Natural killer cell (primary cell): ENCODE results near the gene RRBP1. TPM values are rescaled to one million over a fixed set of nuclear protein-coding genes. Genes with fewer than 3 reads are reported as not detected.

Experiments used
- ATAC-seq, 3 donors: fragments of 150-1000 bp in 2 of 3; fragments of 200-7000 bp in 1 of 3; cut with Tn5 transposase; 1 replicate in 1 of 3; 2 replicates in 2 of 3; pipeline ENCODE4 v1.10.0; 2021; ENCODE audit warnings: mild to moderate bottlenecking in 2 of 3, moderate library complexity in 2 of 3
- DNase-seq, 2 donors: peaks; one replicate each; pipeline versions ENCODE4 v3.0.0 to v3.0.0-alpha.2; 2013 to 2021; ENCODE audit warnings: mixed read lengths in 1 of 2
- H3K27ac ChIP-seq: one replicate; pipeline ENCODE4 v1.5.1; 2013; ENCODE audit warnings: mild to moderate bottlenecking, low read length
- H3K27me3 ChIP-seq: one replicate; pipeline ENCODE4 v1.6.1; 2013; ENCODE audit warnings: low read length; ENCODE audit not compliant: control insufficient read depth, insufficient read depth
- H3K36me3 ChIP-seq: one replicate; pipeline ENCODE4 v1.6.1; 2013; ENCODE audit warnings: low read length; ENCODE audit not compliant: control insufficient read depth, insufficient read depth
- H3K4me1 ChIP-seq: one replicate; pipeline ENCODE4 v1.6.1; 2013; ENCODE audit warnings: low read length; ENCODE audit not compliant: control insufficient read depth, insufficient read depth
- H3K4me3 ChIP-seq: one replicate; pipeline ENCODE4 v1.5.1; 2013; ENCODE audit warnings: low read length
- H3K9me3 ChIP-seq: one replicate; pipeline ENCODE4 v1.6.1; 2013; ENCODE audit warnings: low read length; ENCODE audit not compliant: control insufficient read depth, insufficient read depth
- H3K27ac Mint-ChIP-seq, 2 donors: one replicate each; pipeline ENCODE4 v1.8.0; 2022; ENCODE audit warnings: mild to moderate bottlenecking in 2 of 2, mixed read lengths in 2 of 2, moderate library complexity in 1 of 2
- H3K27me3 Mint-ChIP-seq, 2 donors: one replicate each; pipeline ENCODE4 v1.8.0; 2022; ENCODE audit warnings: low read depth in 2 of 2, mixed read lengths in 2 of 2
- H3K36me3 Mint-ChIP-seq: one replicate; pipeline ENCODE4 v1.8.0; 2022; ENCODE audit warnings: mixed read lengths
- H3K4me1 Mint-ChIP-seq, 2 donors: one replicate each; pipeline ENCODE4 v1.8.0; 2022; ENCODE audit warnings: mixed read lengths in 2 of 2
- H3K4me3 Mint-ChIP-seq: one replicate; pipeline ENCODE4 v1.8.0; 2022; ENCODE audit warnings: mild to moderate bottlenecking, moderate library complexity, mixed read lengths
- H3K9me3 Mint-ChIP-seq, 2 donors: one replicate each; pipeline ENCODE4 v1.8.0; 2022; ENCODE audit warnings: mixed read lengths in 2 of 2
- WGBS: methylation state at CpG from one replicate; pipeline ENCODE4 v1.1.7; 2013; ENCODE audit warnings: missing lambda C conversion rate; ENCODE audit not compliant: insufficient coverage; 5-methylcytosine and 5-hydroxymethylcytosine counted together
- intact Hi-C: fragments of 100-400 bp; cut with micrococcal nuclease; formaldehyde crosslinking; loops from one replicate; pipeline ENCODE4 v1.14.2; 2022
- total RNA-seq, 4 donors: library from RNA; stranded (reverse); fragments of 120-200 nt in 1 of 4; gene quantifications; one replicate each; pipeline versions ENCODE4 v1.2.3 to v1.2.4, GENCODE V29; 2013 to 2022
- TF ChIP-seq, protein P1 (sequence below): fragments of 200-600 bp; IDR thresholded peaks from one replicate; pipeline ENCODE4 v1.8.0; 2022; ENCODE audit warnings: antibody characterized with exemption

The RRBP1 gene
- total RNA-seq, 3 donors from 2014 or later (not counting 1 experiment from before 2014, with no cell fraction given), result 88.3 to 95.4 (median 90.1) TPM

DNA sequence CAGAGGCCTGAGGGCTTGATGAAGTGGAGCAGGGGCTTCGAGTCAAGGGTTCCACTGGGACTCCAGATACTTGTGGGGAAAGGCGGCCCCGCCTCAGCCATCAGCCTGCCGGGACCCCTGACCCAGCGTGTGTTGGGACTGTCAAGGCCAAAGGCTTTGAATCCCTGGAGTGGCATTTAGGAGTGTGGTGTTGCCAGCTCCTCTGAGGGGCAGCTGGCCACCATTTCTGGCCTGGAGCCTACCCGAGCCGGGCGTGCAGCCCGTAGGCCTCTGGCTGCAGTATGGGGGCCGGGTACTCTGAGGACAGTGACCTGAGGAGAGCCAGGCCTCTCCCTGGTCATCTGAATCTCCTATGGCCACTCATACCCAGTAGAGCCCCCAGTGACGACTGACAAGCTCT is 40.0 kb downstream of the RRBP1 start:
- Histone ChIP-seq H3K4me1 (no peaks in the 10 kb centered on the region), H3K27me3 (no peaks in the 10 kb centered on the region), H3K4me3 (no peak overlapping the region), H3K36me3 (peaks cover 29% of the 10 kb centered on the region), H3K27ac (no peak overlapping the region), H3K9me3 (no peaks in the 10 kb centered on the region)
- H3K4me3 Mint-ChIP-seq, result no peak overlapping the region
- no peak overlapping the region for H3K27ac Mint-ChIP-seq
- WGBS, result 97% methylated on average over 11 of the region's 11 CpGs
- no peaks in the 10 kb centered on the region for H3K36me3 Mint-ChIP-seq
- TF ChIP-seq, protein P1, sequence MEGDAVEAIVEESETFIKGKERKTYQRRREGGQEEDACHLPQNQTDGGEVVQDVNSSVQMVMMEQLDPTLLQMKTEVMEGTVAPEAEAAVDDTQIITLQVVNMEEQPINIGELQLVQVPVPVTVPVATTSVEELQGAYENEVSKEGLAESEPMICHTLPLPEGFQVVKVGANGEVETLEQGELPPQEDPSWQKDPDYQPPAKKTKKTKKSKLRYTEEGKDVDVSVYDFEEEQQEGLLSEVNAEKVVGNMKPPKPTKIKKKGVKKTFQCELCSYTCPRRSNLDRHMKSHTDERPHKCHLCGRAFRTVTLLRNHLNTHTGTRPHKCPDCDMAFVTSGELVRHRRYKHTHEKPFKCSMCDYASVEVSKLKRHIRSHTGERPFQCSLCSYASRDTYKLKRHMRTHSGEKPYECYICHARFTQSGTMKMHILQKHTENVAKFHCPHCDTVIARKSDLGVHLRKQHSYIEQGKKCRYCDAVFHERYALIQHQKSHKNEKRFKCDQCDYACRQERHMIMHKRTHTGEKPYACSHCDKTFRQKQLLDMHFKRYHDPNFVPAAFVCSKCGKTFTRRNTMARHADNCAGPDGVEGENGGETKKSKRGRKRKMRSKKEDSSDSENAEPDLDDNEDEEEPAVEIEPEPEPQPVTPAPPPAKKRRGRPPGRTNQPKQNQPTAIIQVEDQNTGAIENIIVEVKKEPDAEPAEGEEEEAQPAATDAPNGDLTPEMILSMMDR, result no peak
- H3K27me3 Mint-ChIP-seq, result no peaks in the 10 kb centered on the region
- no peaks in the 10 kb centered on the region for H3K9me3 Mint-ChIP-seq
- H3K4me1 Mint-ChIP-seq, result peaks cover 6 to 18% of the 10 kb centered on the region in 2 donors
- ATAC-seq, result no peak
- DNase-seq, result no peak
- intact Hi-C loops, result no loop called here

- Mint-ChIP-seq H3K27me3 (no peaks in the 10 kb centered on the region), H3K27ac (no peak overlapping the region), H3K4me1 (peaks cover 6 to 13% of the 10 kb centered on the region in 2 donors), H3K4me3 (no peak overlapping the region), H3K9me3 (no peaks in the 10 kb centered on the region), H3K36me3 (no peaks in the 10 kb centered on the region)
- Histone ChIP-seq H3K27ac (no peak overlapping the region), H3K4me1 (no peaks in the 10 kb centered on the region), H3K4me3 (no peak overlapping the region), H3K9me3 (no peaks in the 10 kb centered on the region), H3K27me3 (no peaks in the 10 kb centered on the region), H3K36me3 (peaks cover 29% of the 10 kb centered on the region)
- intact Hi-C loops, result no loop called here
- TF ChIP-seq, protein P1, result no peak
- 97% methylated on average over 18 of the region's 18 CpGs for WGBS
- DNase-seq, result no peak
- no peak for ATAC-seq
Measured at GRCh38 chr20:17641520-17641964, 40.5 kb downstream of the RRBP1 start.

DNA sequence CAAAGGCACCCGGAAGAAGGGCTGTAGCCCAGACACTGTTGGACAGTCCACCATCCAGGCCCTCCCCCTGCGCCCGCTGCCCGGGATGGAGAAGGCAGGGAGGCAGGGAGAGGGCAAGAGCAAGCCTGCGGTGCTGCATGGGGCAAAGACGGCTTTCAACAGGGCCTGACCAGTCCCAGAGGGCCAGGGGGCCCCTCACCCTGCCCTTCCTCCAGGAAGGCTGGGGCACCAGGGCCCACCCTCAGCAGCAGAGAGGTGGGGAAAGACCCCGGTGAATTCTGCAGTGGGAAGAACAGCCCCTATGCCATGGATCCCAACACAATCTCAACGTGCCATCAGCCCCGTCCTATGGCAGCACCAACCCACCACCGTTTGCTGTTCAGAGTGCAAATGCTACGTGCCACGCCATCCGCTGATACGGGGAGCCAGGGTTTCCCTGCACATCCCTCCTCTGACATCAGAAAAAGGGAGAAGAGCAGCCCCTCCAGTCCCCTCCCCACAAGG is 41.1 kb downstream of the RRBP1 start:
- H3K4me3 Mint-ChIP-seq, result no peak overlapping the region
- no peak overlapping the region for H3K27ac Mint-ChIP-seq
- H3K27me3 Mint-ChIP-seq, result no peaks in the 10 kb centered on the region
- H3K4me3 ChIP-seq, result no peak overlapping the region
- 98% methylated on average over 14 of the region's 14 CpGs for WGBS
- DNase-seq (no peak), ATAC-seq (no peak)
- peaks cover 32% of the 10 kb centered on the region for H3K36me3 ChIP-seq
- peaks cover 6 to 13% of the 10 kb centered on the region in 2 donors for H3K4me1 Mint-ChIP-seq
- TF ChIP-seq, protein P1, result no peak
- no peaks in the 10 kb centered on the region for H3K27me3 ChIP-seq
- H3K9me3 ChIP-seq, result no peaks in the 10 kb centered on the region
- no peak overlapping the region for H3K27ac ChIP-seq
- intact Hi-C loops, result no loop called here
- no peaks in the 10 kb centered on the region for H3K36me3 Mint-ChIP-seq
- H3K9me3 Mint-ChIP-seq, result no peaks in the 10 kb centered on the region
- H3K4me1 ChIP-seq, result peaks cover under 1% of the 10 kb centered on the region
